IMR-90 (cell line): ENCODE data around the gene KLF2. TPM values are rescaled to one million over a fixed set of nuclear protein-coding genes. Genes with fewer than 3 reads are reported as not detected.

Experiments
- ATAC-seq: fragments of 200-7000 bp; cut with Tn5 transposase; 2 replicates; pipeline ENCODE4 v1.9.1; 2020; ENCODE audit warnings: low read depth, mild to moderate bottlenecking, moderate library complexity
- BruUV-seq: library from RNA; stranded (reverse); fragments of 400-500 nt; replicated peaks from 2 replicates; lab custom pipeline; 2021; lab: Mats Ljungman, UMichigan
- CTCF ChIA-PET: fragments of 300-600 bp; formaldehyde crosslinking; extraction: SDS; loops from one replicate; lab custom pipeline; 2021; ENCODE audit warnings: antibody characterized with exemption; lab: Yijun Ruan, JAX
- POLR2A ChIA-PET: fragments of 300-600 bp; sonication (Branson Sonifier 250); formaldehyde crosslinking; loops from one replicate; lab custom pipeline; 2022; ENCODE audit warnings: antibody characterized with exemption; ENCODE audit not compliant: unreplicated experiment; lab: Charles Lee
- DNase-seq: peaks from one replicate; pipeline ENCODE4 v3.0.0; 2013
- H2AFZ ChIP-seq: replicated peaks from 2 replicates; pipeline ENCODE3; 2013; ENCODE audit warnings: low read length, mild to moderate bottlenecking; ENCODE audit not compliant: poor library complexity
- H2AK5ac ChIP-seq: 2 replicates; pipeline ENCODE4 v1.6.1; 2013; ENCODE audit warnings: low read depth, low read length, inconsistent platforms
- H2AK9ac ChIP-seq: replicated peaks from 2 replicates; pipeline ENCODE3; 2013; ENCODE audit warnings: mild to moderate bottlenecking, low read depth, low read length, moderate library complexity; ENCODE audit not compliant: poor library complexity
- H2BK120ac ChIP-seq: 2 replicates; pipeline ENCODE4 v1.6.1; 2013; ENCODE audit warnings: low read depth, low read length, inconsistent platforms
- H2BK15ac ChIP-seq: 3 replicates; pipeline ENCODE4 v1.6.1; 2013; ENCODE audit warnings: low read depth, low read length, inconsistent platforms
- H2BK20ac ChIP-seq: 2 replicates; pipeline ENCODE4 v1.6.1; 2013; ENCODE audit warnings: low read depth, mild to moderate bottlenecking, inconsistent platforms, low read length, moderate library complexity
- H2BK5ac ChIP-seq: 2 replicates; pipeline ENCODE4 v1.6.1; 2013; ENCODE audit warnings: mild to moderate bottlenecking, low read depth, low read length, inconsistent platforms; ENCODE audit not compliant: poor library complexity, severe bottlenecking
- H3K14ac ChIP-seq: replicated peaks from 2 replicates; pipeline ENCODE4 v1.6.1; 2013; ENCODE audit warnings: low read depth, low read length, inconsistent platforms
- H3K18ac ChIP-seq: 2 replicates; pipeline ENCODE4 v1.6.1; 2013; ENCODE audit warnings: low read depth, low read length, control low read depth
- H3K23ac ChIP-seq: 2 replicates; pipeline ENCODE4 v1.6.1; 2013; ENCODE audit warnings: low read depth, low read length, inconsistent platforms
- H3K27ac ChIP-seq: 2 replicates; pipeline ENCODE4 v1.5.1; 2013; ENCODE audit warnings: mild to moderate bottlenecking, control low read depth, low read length; ENCODE audit not compliant: insufficient read depth
- H3K27me3 ChIP-seq: 2 replicates; pipeline ENCODE4 v1.6.1; 2013; ENCODE audit warnings: low read length; ENCODE audit not compliant: control insufficient read depth, insufficient read depth
- H3K36me3 ChIP-seq: 2 replicates; pipeline ENCODE4 v1.6.1; 2013; ENCODE audit warnings: low read length, mixed read lengths; ENCODE audit not compliant: control insufficient read depth, insufficient read depth
- H3K4ac ChIP-seq: 2 replicates; pipeline ENCODE4 v1.6.1; 2013; ENCODE audit warnings: low read depth, low read length, inconsistent platforms
- H3K4me1 ChIP-seq: 2 replicates; pipeline ENCODE4 v1.6.1; 2013; ENCODE audit warnings: low read length, mixed read lengths; ENCODE audit not compliant: control insufficient read depth, insufficient read depth
- H3K4me2 ChIP-seq: 2 replicates; pipeline ENCODE4 v1.6.1; 2013; ENCODE audit warnings: low read depth, mild to moderate bottlenecking, control low read depth, low read length, moderate library complexity
- H3K4me3 ChIP-seq: 2 replicates; pipeline ENCODE4 v1.5.1; 2013; ENCODE audit warnings: low read depth, mild to moderate bottlenecking, control low read depth, low read length, moderate library complexity; ENCODE audit not compliant: insufficient read depth
- H3K56ac ChIP-seq: 2 replicates; pipeline ENCODE4 v1.6.1; 2013; ENCODE audit warnings: low read length, inconsistent platforms; ENCODE audit not compliant: insufficient read depth; ENCODE audit errors: extremely low read depth
- H3K79me1 ChIP-seq, 2 experiments: 2 replicates each; pipeline ENCODE4 v1.6.1; 2013; ENCODE audit warnings: low read length in 2 of 2, inconsistent platforms in 1 of 2, low read depth in 1 of 2
- H3K9ac ChIP-seq: 2 replicates; pipeline ENCODE4 v1.6.1; 2013; ENCODE audit warnings: low read depth, low read length, control low read depth
- H3K9me1 ChIP-seq: 2 replicates; pipeline ENCODE4 v1.6.1; 2013; ENCODE audit warnings: low read length, inconsistent platforms; ENCODE audit not compliant: insufficient read depth
- H3K9me3 ChIP-seq: 2 replicates; pipeline ENCODE4 v1.6.1; 2013; ENCODE audit warnings: low read length; ENCODE audit not compliant: control insufficient read depth, insufficient read depth
- H4K20me1 ChIP-seq: 2 replicates; pipeline ENCODE4 v1.6.1; 2013; ENCODE audit warnings: low read length, inconsistent platforms; ENCODE audit not compliant: insufficient read depth
- H4K5ac ChIP-seq: 2 replicates; pipeline ENCODE4 v1.6.1; 2013; ENCODE audit warnings: mild to moderate bottlenecking, low read depth, low read length, control low read depth
- H4K8ac ChIP-seq, 2 experiments: 2 replicates each; pipeline ENCODE4 v1.6.1; 2013; ENCODE audit warnings: low read depth in 2 of 2, low read length in 2 of 2, control low read depth in 1 of 2, inconsistent platforms in 1 of 2
- H4K91ac ChIP-seq: 2 replicates; pipeline ENCODE4 v1.6.1; 2013; ENCODE audit warnings: low read depth, low read length, inconsistent platforms; ENCODE audit not compliant: insufficient read depth
- BHLHE40 ChIP-seq: fragments of 150-350 bp; IDR thresholded peaks from 2 replicates; pipeline ENCODE4 v1.6.1; 2016; ENCODE audit warnings: mild to moderate bottlenecking, low read depth, low read length
- CEBPB ChIP-seq: IDR thresholded peaks from 2 replicates; pipeline ENCODE4 v1.6.1; 2012; ENCODE audit warnings: low read depth, low read length, improper control_type of control experiment
- CHD1 ChIP-seq: IDR thresholded peaks from 2 replicates; pipeline ENCODE4 v1.6.1; 2012; ENCODE audit warnings: low read depth, low read length, improper control_type of control experiment
- ELK1 ChIP-seq: fragments of 150-350 bp; IDR thresholded peaks from 2 replicates; pipeline ENCODE4 v1.6.1; 2016; ENCODE audit warnings: low read depth, mild to moderate bottlenecking, low read length, moderate library complexity, borderline replicate concordance
- FOS ChIP-seq: fragments of 150-350 bp; IDR thresholded peaks from 2 replicates; pipeline ENCODE4 v1.6.1; 2016; ENCODE audit warnings: low read depth, low read length
- MAFK ChIP-seq: IDR thresholded peaks from 2 replicates; pipeline ENCODE4 v1.6.1; 2012; ENCODE audit warnings: low read depth, low read length, improper control_type of control experiment
- MAZ ChIP-seq: IDR thresholded peaks from 2 replicates; pipeline ENCODE4 v1.6.1; 2012; ENCODE audit warnings: low read depth, mild to moderate bottlenecking, low read length, improper control_type of control experiment, moderate library complexity, borderline replicate concordance
- POLR2A ChIP-seq: IDR thresholded peaks from 2 replicates; pipeline ENCODE4 v1.6.1; 2012; ENCODE audit warnings: mild to moderate bottlenecking, low read depth, low read length
- RCOR1 ChIP-seq: IDR thresholded peaks from 2 replicates; pipeline ENCODE4 v1.6.1; 2012; ENCODE audit warnings: mild to moderate bottlenecking, low read length, improper control_type of control experiment; ENCODE audit not compliant: insufficient replicate concordance
- RFX5 ChIP-seq: IDR thresholded peaks from 2 replicates; pipeline ENCODE4 v1.8.0; 2012; ENCODE audit warnings: low read depth, mild to moderate bottlenecking, low read length, moderate library complexity
- WGBS, 2 experiments: methylation state at CpG; one replicate each; pipeline versions ENCODE4 v1.1.5 to v1.1.7; 2013; ENCODE audit warnings: missing lambda C conversion rate in 2 of 2; ENCODE audit not compliant: insufficient read length in 1 of 2; ENCODE audit errors: extremely low coverage in 2 of 2; 5-methylcytosine and 5-hydroxymethylcytosine counted together
- dilution Hi-C: fragments of 300-500 bp; cut with HindIII; formaldehyde crosslinking; loops from one replicate; pipeline ENCODE4 v1.14.3; 2018; ENCODE audit warnings: low sequenced_read_pairs; ENCODE audit not compliant: unreplicated experiment
- in situ Hi-C: fragments of 300-500 bp; cut with MboI; formaldehyde crosslinking; loops from 3 replicates; pipeline ENCODE4 v1.14.3; 2019; ENCODE audit warnings: low sequenced_read_pairs, inconsistent platforms, mixed read lengths
- intact Hi-C: fragments of 100-400 bp; cut with micrococcal nuclease; formaldehyde crosslinking; loops from 2 replicates; pipeline ENCODE4 v1.10.0; 2022
- polyA plus RNA-seq, 3 experiments: library from polyadenylated mRNA; depleted of rRNA; stranded (reverse); fragments of >200 nt; gene quantifications; 2 replicates each; pipeline ENCODE4 v1.2.3, GENCODE V29; 2012; ENCODE audit warnings: low replicate concordance in 1 of 3
- total RNA-seq: library from RNA; depleted of rRNA; stranded (reverse); fragments of >200 nt; gene quantifications from 2 replicates; pipeline ENCODE4 v1.2.3, GENCODE V29; 2012

KLF2 gene
- total and polyA plus RNA-seq, 2 of the 4 experiments (the other 2 are of a cell fraction) = 1.1 to 34.4 TPM

- Histone ChIP-seq H2BK120ac (no peak overlapping the region), H3K4ac (no peak overlapping the region), H3K18ac (no peak overlapping the region), H3K14ac (no peak overlapping the region), H2BK20ac (no peak overlapping the region), H2BK15ac (no peak overlapping the region), H2AFZ (no peak overlapping the region), H3K27ac (no peak overlapping the region), H3K9me1 (peaks cover 26% of the 10 kb centered on the region), H4K8ac (no peak overlapping the region), H4K91ac (no peak overlapping the region), H2BK5ac (no peak overlapping the region), H3K56ac (no peak overlapping the region), H3K79me1 (peaks cover 7 to 26% of the 10 kb centered on the region in 2 experiments; a peak in 2 of 4 replicates), H3K9me3 (no peaks in the 10 kb centered on the region), H4K20me1 (0 out of 2 replicates have a peak, but pooled peaks cover 13% of the 10 kb centered on the region), H4K5ac (no peak overlapping the region), H3K4me2 (no peak overlapping the region), H2AK9ac (no peak overlapping the region), H3K9ac (no peak overlapping the region), H3K23ac (no peak overlapping the region), H3K4me3 (no peak overlapping the region), H2AK5ac (no peak overlapping the region), H3K27me3 (no peaks in the 10 kb centered on the region), H3K36me3 (peaks cover 12% of the 10 kb centered on the region), H3K4me1 (peaks cover 10% of the 10 kb centered on the region; the same call in 1 of the 2 replicates)
- BruUV-seq = no TSS peak
- DNase-seq (no peak), ATAC-seq (no peak)
- dilution Hi-C loops = no loop called here
- ChIA-PET CTCF (no interaction called here), POLR2A (no interaction called here)
- intact Hi-C loops = no loop called here
- 59% methylated on average over 4 of the region's 18 CpGs; no CpG with 5 or more reads in 1 of the 2 experiments for whole genome bisulfite sequencing, 2 experiments
- no peak for TF ChIP-seq MAFK
- TF ChIP-seq CHD1 = no peak
- no peak for TF ChIP-seq RCOR1
- TF ChIP-seq CEBPB = no peak
- TF ChIP-seq RFX5 = no peak
- no peak for TF ChIP-seq MAZ
- TF ChIP-seq FOS = no peak
- TF ChIP-seq BHLHE40 = no peak
- TF ChIP-seq POLR2A = no peak
- TF ChIP-seq ELK1 = no peak
- in situ Hi-C loops = no loop called here
These were observed 46.9 kb downstream of the KLF2 start for GRCh38 chr19:16371540-16371986.
